WTC11 (cell line): ENCODE measurements around the gene MED13.

Experiments used
- CDX4 ChIP-seq: fragments of 250-450 bp; sonication (Bioruptor Pico); IDR thresholded peaks from 2 replicates; pipeline ENCODE4 v1.9.0; 2021; ENCODE audit warnings: moderate library complexity, mild to moderate bottlenecking, inconsistent platforms, borderline replicate concordance
- CREM ChIP-seq: sonication (generic); formaldehyde crosslinking; IDR thresholded peaks from 2 replicates; pipeline ENCODE4 v1.8.1; 2022; ENCODE audit warnings: mild to moderate bottlenecking, missing genetic modification reagents, moderate library complexity
- CTCF ChIP-seq: fragments of 200-600 bp; IDR thresholded peaks from 2 replicates; pipeline ENCODE4 v1.8.0; 2022; ENCODE audit warnings: antibody characterized with exemption

GRCh38 chr17:62098623-62099231, 33.6 kb upstream of the MED13 start:
- TF ChIP-seq CTCF: no peak
- TF ChIP-seq CREM: no peak
- TF ChIP-seq CDX4 (CRISPR knock-in tag): no peak
